ENCODE data around the gene LCE4A. TPM values are rescaled to one million over a fixed set of nuclear protein-coding genes. Genes with fewer than 3 reads are reported as not detected.

LCE4A gene
- total RNA-seq, 2 experiments from 2014 or later: not detected

DNA sequence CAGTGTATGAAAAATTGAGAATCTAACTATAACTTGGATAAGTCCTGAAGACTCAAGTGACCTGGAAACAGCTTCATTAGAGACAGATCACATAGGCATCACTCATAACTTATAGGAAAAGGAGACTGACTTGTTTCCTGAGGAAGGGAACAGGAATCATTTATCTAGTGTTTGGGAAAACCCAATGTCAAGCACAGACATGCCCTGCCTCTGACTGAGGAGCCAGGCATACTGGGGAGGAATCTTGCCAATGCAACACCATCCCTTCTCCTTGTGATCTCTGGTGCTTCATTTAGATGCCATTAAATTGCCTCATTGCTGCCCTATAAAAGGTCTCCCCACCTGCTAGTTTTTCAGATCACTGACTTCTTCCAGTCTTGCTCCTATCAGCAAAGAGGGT, 10.3 kb downstream of the LCE4A start:
- H3K9me3 Mint-ChIP-seq: peaks cover 8% of the 10 kb centered on the region
- CTCF ChIA-PET: no interaction called here
- peaks cover 13% of the 10 kb centered on the region for H3K27me3 Mint-ChIP-seq
- intact Hi-C loops (cut with micrococcal nuclease): no loop called here
- DNase-seq: no peak
- H3K4me3 Mint-ChIP-seq: no peak overlapping the region
- H3K4me1 Mint-ChIP-seq (ENCODE audit: low read depth): no peaks in the 10 kb centered on the region
- no peaks in the 10 kb centered on the region for H3K36me3 Mint-ChIP-seq
- POLR2A ChIA-PET: no interaction called here
- H3K27ac Mint-ChIP-seq: no peak overlapping the region

DNA sequence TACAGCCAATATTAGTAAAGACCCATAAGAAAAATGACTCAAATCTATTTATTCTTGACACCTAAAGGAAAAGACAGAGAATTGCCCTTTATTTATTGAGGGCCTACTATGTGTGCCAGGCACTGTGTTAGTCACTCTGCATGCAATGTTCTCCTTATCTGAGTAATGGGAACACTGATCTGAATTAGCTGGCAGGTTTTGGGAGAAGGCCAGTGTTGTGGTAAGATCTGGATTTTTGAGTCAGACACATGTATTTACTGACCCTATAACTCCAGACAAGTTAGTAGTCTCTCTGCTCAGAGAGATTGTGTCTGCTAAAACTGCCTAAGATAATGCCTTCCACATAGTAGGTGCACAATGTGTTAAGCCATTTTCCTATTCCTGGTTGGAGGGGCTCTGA, 17.3 kb downstream of the LCE4A start:
- POLR2A ChIA-PET: no interaction called here
- no peak for DNase-seq
- Mint-ChIP-seq H3K36me3 (no peaks in the 10 kb centered on the region), H3K27ac (no peak overlapping the region), H3K4me1 (ENCODE audit: low read depth) (no peaks in the 10 kb centered on the region), H3K9me3 (no peaks in the 10 kb centered on the region), H3K27me3 (peaks cover 9% of the 10 kb centered on the region), H3K4me3 (no peak overlapping the region)
- CTCF ChIA-PET: no interaction called here
- intact Hi-C loops (cut with micrococcal nuclease): no loop called here

DNA sequence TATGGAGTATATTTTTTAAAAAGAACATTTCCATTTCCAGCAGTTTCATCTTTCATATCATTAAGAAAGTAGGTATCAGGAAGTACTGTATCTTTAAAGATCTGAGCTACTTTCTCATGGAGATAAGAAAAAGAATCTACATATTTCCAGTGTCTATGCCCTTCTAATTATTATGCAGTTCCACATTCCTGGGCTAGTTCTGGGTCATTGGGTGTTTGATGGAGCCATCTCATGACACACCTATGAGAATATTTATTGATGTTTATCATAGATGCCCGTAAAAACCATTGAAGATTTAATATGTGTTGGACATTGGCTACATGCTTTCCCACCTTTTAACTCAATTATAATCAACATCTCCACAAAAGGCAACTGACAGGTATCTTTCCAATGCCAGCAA, 21.0 kb downstream of the LCE4A start:
- H3K27ac Mint-ChIP-seq: no peak overlapping the region
- H3K4me3 Mint-ChIP-seq: no peak overlapping the region
- H3K4me1 Mint-ChIP-seq (ENCODE audit: low read depth): no peaks in the 10 kb centered on the region
- DNase-seq: no peak
- H3K9me3 Mint-ChIP-seq: no peaks in the 10 kb centered on the region
- peaks cover 6% of the 10 kb centered on the region for H3K27me3 Mint-ChIP-seq
- no peaks in the 10 kb centered on the region for H3K36me3 Mint-ChIP-seq
- intact Hi-C loops (cut with micrococcal nuclease): no loop called here
- ChIA-PET POLR2A (no interaction called here), CTCF (no interaction called here)

DNA sequence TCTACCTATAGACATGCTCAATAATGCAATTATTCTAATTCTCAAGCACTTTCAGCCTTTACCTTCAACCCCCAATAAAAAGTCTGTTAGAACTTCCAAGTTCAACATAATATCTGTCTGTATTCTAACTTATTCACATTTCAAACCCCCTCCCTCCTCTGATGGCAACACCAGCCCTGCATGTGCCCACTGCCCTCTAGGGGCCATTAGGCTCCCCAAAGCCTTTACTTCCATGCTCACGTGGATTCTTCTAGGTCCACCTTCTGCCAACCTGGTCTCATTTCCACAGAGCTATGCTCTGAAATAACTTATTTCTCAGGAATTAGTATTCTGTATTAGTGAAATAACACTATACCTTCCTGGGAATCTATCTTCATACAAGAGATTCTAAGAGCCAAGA, 27.7 kb downstream of the LCE4A start:
- H3K27me3 Mint-ChIP-seq: peaks cover 8% of the 10 kb centered on the region
- intact Hi-C loops (cut with micrococcal nuclease): no loop called here
- no peak overlapping the region for H3K27ac Mint-ChIP-seq
- ChIA-PET POLR2A (no interaction called here), CTCF (interaction anchor here (0.6 kb wide), 1 partner anchor 247 kb away, joined by 3 read pairs; no protein-coding TSS in a partner anchor)
- no peaks in the 10 kb centered on the region for H3K4me1 Mint-ChIP-seq (ENCODE audit: low read depth)
- DNase-seq: no peak
- H3K9me3 Mint-ChIP-seq: no peaks in the 10 kb centered on the region
- no peak overlapping the region for H3K4me3 Mint-ChIP-seq
- no peaks in the 10 kb centered on the region for H3K36me3 Mint-ChIP-seq

DNA sequence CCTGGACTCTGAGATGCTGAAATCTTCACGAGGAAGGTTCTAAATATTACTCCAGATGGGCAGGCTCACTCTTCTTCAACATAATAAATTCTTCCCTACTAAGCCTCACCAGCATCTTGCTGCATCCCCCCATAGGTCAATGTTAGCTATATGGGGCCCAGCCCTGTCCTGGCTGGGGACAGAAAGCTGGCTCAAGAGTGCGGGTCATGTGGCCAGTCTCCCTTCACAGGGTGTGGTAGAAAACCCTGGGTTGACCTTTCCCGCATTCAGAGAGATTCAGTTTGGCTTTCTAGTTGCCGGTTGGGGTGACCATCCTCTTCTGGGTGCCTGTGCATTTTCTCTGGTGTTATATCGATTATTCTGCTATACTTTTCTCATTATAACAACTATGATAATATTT, 30.0 kb downstream of the LCE4A start:
- Mint-ChIP-seq H3K36me3 (no peaks in the 10 kb centered on the region), H3K4me1 (ENCODE audit: low read depth) (no peaks in the 10 kb centered on the region), H3K27ac (no peak overlapping the region), H3K27me3 (peaks cover 14% of the 10 kb centered on the region), H3K9me3 (no peaks in the 10 kb centered on the region), H3K4me3 (no peak overlapping the region)
- CTCF ChIA-PET: no interaction called here
- intact Hi-C loops (cut with micrococcal nuclease): no loop called here
- DNase-seq: no peak
- POLR2A ChIA-PET: no interaction called here

DNA sequence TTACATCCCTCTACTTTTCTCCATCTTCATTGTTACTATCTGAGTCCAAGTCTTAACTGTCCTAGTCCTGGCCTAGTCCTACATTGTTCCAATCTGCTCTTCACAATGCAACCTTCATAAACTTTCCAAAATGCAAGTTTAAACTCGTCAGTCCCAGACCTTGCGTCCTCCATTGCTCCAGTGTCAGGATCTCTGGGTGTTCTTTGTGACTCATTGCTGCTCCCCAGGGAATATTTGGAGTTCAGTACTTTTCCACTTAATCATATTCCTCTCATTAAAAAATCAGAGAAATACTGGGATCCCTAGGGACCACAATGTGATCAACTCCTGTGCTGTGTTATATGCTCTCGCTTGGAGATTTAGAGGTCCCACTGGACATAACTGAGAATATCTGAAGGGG, 31.9 kb downstream of the LCE4A start:
- no peak for DNase-seq
- POLR2A ChIA-PET: no interaction called here
- CTCF ChIA-PET: no interaction called here
- Mint-ChIP-seq H3K27ac (no peak overlapping the region), H3K36me3 (no peaks in the 10 kb centered on the region), H3K27me3 (peaks cover 18% of the 10 kb centered on the region), H3K4me1 (ENCODE audit: low read depth) (no peaks in the 10 kb centered on the region), H3K9me3 (no peaks in the 10 kb centered on the region), H3K4me3 (no peak overlapping the region)
- intact Hi-C loops (cut with micrococcal nuclease): no loop called here

DNA sequence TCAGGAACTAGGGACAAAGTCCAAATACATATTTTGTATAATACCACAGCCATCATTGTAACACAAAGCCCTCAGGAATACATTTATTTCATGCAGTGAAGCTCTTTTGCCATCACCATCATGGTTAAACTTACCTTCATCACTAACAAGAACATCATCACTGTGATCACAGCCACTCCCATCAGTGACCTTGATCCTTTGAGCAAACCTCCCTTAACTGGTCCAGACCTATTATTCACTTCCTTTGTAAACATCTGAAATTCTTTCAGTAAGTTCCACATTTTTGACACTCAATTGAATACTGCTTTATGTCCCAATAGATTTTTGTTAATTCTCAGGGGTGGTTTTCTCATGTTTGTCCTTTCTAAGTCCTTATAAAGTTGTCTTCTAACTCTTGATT, 33.7 kb downstream of the LCE4A start:
- Mint-ChIP-seq H3K4me1 (ENCODE audit: low read depth) (no peaks in the 10 kb centered on the region), H3K9me3 (no peaks in the 10 kb centered on the region), H3K27me3 (peaks cover 23% of the 10 kb centered on the region), H3K4me3 (no peak overlapping the region), H3K27ac (no peak overlapping the region), H3K36me3 (no peaks in the 10 kb centered on the region)
- intact Hi-C loops (cut with micrococcal nuclease): no loop called here
- POLR2A ChIA-PET: no interaction called here
- CTCF ChIA-PET: no interaction called here
- no peak for DNase-seq

DNA sequence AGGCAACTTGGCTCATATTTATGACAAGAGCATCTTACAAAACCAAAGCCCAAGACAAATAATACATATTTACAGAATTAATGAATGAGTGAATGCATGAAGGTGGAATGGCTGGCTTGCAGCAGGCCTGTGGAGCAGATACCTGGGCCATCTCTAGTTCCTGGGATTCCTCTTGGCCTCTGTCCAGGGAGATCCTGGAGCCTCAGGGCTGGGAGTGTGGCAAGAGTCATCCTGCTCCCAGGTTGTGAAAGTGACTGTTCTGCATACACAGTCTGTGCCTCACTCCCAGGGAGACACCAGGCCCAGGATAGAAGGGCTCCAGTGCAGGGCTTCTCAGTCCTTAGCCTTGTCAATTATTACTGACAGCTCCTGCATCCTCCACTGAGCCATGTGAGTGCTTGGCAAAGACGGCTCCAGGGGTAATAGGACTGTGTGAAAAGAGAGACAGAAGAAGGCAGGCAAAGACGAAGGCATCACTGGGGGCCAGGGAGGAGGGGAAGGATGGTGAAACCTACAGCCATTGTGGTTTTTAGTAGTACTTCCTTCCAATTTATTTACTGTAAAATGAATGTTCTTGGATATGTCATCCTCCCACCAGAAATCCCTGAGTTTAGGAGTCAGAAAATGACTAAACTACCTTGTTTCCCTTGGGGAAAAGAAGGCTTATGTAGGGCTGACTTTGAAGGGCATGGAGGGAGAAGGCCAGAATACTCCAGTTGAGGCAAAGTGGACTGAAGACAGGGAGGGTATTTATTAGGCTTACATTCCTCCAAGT, 35.6 kb downstream of the LCE4A start:
- peaks cover 23% of the 10 kb centered on the region for H3K27me3 Mint-ChIP-seq
- ChIA-PET CTCF (no interaction called here), POLR2A (no interaction called here)
- H3K4me1 Mint-ChIP-seq (ENCODE audit: low read depth): no peaks in the 10 kb centered on the region
- no peak overlapping the region for H3K27ac Mint-ChIP-seq
- H3K4me3 Mint-ChIP-seq: no peak overlapping the region
- no peak for DNase-seq
- no peaks in the 10 kb centered on the region for H3K36me3 Mint-ChIP-seq
- intact Hi-C loops (cut with micrococcal nuclease): no loop called here
- no peaks in the 10 kb centered on the region for H3K9me3 Mint-ChIP-seq

DNA sequence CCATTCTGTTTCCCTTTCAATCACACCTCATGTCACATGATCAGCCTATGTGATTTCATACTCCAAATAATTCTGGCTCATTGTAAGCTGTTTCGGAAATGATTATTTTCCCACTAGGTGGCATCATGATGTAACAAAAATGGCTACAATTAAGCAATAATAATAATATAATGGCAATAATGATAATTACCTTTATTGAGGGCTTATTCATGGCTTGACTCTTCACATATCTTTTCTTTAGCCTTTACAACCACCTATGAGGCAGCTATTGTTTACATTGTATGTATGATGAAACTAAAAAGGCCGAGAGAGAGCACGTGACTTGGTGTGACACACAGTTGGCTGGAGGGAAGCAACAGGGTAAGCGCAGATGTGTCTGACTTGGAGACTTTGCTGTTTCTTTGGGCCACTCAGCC, 37.3 kb downstream of the LCE4A start:
- Mint-ChIP-seq H3K27ac (no peak overlapping the region), H3K4me1 (ENCODE audit: low read depth) (no peaks in the 10 kb centered on the region), H3K4me3 (no peak overlapping the region), H3K27me3 (peaks cover 25% of the 10 kb centered on the region), H3K36me3 (no peaks in the 10 kb centered on the region), H3K9me3 (no peaks in the 10 kb centered on the region)
- no peak for DNase-seq
- intact Hi-C loops (cut with micrococcal nuclease): no loop called here
- CTCF ChIA-PET: interaction anchor here (0.9 kb wide), 1 partner anchor 92 kb away, joined by 3 read pairs; no protein-coding TSS in a partner anchor
- POLR2A ChIA-PET: no interaction called here

DNA sequence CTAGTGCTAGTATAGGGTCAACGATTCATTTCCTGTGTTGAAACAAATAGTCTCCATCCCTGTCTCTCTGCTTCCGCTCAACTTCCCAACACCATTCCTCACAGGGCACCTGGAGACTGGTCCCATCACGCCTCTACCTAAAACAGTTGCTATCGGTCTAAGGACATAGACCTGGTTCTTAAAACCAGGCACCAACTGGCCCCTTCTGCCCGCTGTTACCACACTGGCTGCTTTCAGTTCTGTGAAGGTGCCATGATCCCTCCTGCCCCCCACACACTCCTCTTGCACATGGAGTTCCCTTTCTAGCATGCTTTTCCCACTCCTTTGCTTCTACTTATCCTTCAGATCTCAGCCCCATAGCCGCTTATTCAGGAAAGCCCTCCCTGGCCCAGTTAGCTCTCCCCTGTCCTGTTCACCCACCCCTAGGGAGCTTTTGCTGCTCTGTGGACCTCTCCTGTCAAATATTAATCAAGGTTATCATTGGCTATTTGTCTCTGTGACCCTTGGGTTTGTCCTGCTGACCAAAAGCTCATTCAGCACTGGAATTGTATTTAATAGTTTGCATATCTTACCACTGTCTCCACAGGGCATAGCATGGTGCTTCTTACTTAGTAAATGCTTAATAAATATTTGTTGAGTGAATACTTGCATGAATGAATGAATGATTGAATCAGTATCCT, 37.9 kb downstream of the LCE4A start:
- Mint-ChIP-seq H3K4me3 (no peak overlapping the region), H3K9me3 (no peaks in the 10 kb centered on the region), H3K27me3 (peaks cover 28% of the 10 kb centered on the region), H3K27ac (no peak overlapping the region), H3K36me3 (no peaks in the 10 kb centered on the region), H3K4me1 (ENCODE audit: low read depth) (no peaks in the 10 kb centered on the region)
- no peak for DNase-seq
- CTCF ChIA-PET: no interaction called here
- POLR2A ChIA-PET: no interaction called here
- intact Hi-C loops (cut with micrococcal nuclease): no loop called here

DNA sequence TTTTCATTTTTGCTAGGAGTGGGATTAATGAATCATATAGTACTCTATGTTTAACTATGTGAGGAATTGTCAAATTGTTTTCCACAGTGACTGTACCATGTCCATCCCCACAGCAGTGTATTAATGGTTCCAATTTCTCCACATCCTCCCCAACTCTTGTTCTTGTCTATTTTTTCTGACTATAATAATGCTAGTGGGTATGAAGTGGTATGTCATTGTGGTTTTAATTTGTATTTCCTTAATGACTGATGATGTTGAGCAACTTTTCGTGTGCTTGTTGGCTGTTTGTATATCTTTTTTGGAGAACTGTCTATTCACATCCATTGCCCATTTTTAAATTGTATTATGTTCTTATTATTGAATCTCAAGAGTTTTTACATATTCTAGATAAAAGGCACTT, 39.9 kb downstream of the LCE4A start:
- DNase-seq: no peak
- Mint-ChIP-seq H3K36me3 (no peaks in the 10 kb centered on the region), H3K9me3 (no peaks in the 10 kb centered on the region), H3K4me3 (no peak overlapping the region), H3K4me1 (ENCODE audit: low read depth) (no peaks in the 10 kb centered on the region), H3K27me3 (peaks cover 30% of the 10 kb centered on the region), H3K27ac (no peak overlapping the region)
- intact Hi-C loops (cut with micrococcal nuclease): no loop called here
- CTCF ChIA-PET: no interaction called here
- POLR2A ChIA-PET: no interaction called here

DNA sequence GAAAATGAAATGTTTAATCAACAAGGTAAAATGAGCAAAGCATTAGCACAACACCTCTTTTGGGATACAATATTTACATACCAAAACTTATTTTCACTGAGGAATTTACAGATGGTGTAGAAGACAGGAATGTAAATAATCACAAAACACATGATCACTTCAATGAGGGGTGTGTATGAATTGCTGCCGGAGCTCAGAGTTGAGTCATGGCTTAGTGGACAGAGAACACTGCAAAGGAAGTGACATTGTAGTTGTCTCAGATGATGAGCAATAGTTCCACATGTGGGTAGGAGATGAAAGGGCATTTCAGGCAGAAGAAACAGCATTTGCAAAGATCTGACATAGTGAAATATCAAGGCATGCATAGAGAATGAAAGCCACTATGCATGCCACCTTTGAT, 44.3 kb downstream of the LCE4A start:
- H3K9me3 Mint-ChIP-seq: no peaks in the 10 kb centered on the region
- no peak overlapping the region for H3K4me3 Mint-ChIP-seq
- CTCF ChIA-PET: no interaction called here

DNA sequence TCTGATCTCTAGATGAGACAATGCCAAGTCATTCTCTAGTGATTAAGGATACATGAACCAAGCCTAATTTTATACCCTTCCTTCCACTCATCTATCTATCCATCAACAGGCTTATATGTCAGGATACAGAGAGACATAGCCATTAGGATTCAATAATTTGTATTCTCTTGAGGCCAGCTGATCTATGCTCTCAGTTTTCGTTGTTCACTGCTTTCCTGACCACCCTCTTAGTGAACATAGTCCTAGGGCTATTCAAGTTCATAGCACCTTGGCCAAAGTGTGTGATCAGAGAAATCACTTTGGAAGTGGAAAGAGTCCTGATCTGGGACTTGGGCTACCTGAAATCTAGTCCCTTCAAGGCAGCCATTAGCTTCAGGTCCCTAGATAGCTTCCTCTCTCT, 45.6 kb downstream of the LCE4A start:
- Mint-ChIP-seq H3K27me3 (peaks cover 26% of the 10 kb centered on the region), H3K9me3 (no peaks in the 10 kb centered on the region), H3K4me3 (no peak overlapping the region), H3K27ac (no peak overlapping the region), H3K4me1 (ENCODE audit: low read depth) (no peaks in the 10 kb centered on the region), H3K36me3 (no peaks in the 10 kb centered on the region)
- intact Hi-C loops (cut with micrococcal nuclease): no loop called here
- CTCF ChIA-PET: no interaction called here
- POLR2A ChIA-PET: no interaction called here
- DNase-seq: no peak

More for the DNA sequence above, 44.3 kb downstream of the LCE4A start:
- no peaks in the 10 kb centered on the region for H3K4me1 Mint-ChIP-seq (ENCODE audit: low read depth)
- no peaks in the 10 kb centered on the region for H3K36me3 Mint-ChIP-seq
- POLR2A ChIA-PET: no interaction called here
- DNase-seq: no peak
- intact Hi-C loops (cut with micrococcal nuclease): no loop called here
- no peak overlapping the region for H3K27ac Mint-ChIP-seq
- H3K27me3 Mint-ChIP-seq: peaks cover 24% of the 10 kb centered on the region
